Neural progenitor cell (in vitro differentiated cells): ENCODE data around the gene ERMARD. TPM values are rescaled to one million over a fixed set of nuclear protein-coding genes. Genes with fewer than 3 reads are reported as not detected.

Experiments
- DNase-seq: peaks from one replicate; pipeline ENCODE4 v3.0.0-alpha.2; 2016; ENCODE audit warnings: low spot score
- H2AFZ ChIP-seq: fragments of 200-600 bp; sonication (generic); replicated peaks from 2 replicates; pipeline ENCODE4 v1.6.1; 2016; ENCODE audit warnings: antibody characterized with exemption
- H3F3A ChIP-seq: fragments of 200-600 bp; sonication (generic); 2 replicates; pipeline ENCODE4 v1.6.1; 2016; ENCODE audit warnings: antibody characterized with exemption, low read depth
- H3K27ac ChIP-seq: fragments of 200-600 bp; sonication (generic); 2 replicates; pipeline ENCODE4 v1.5.1; 2016; ENCODE audit warnings: mild to moderate bottlenecking
- H3K27me3 ChIP-seq: fragments of 200-600 bp; sonication (generic); 2 replicates; pipeline ENCODE4 v1.6.1; 2016; ENCODE audit warnings: mild to moderate bottlenecking, moderate library complexity
- H3K36me3 ChIP-seq: fragments of 200-600 bp; sonication (generic); 2 replicates; pipeline ENCODE4 v1.5.1; 2016
- H3K4me1 ChIP-seq: fragments of 200-600 bp; sonication (generic); 2 replicates; pipeline ENCODE4 v1.6.1; 2016; ENCODE audit warnings: mixed run types
- H3K4me2 ChIP-seq: fragments of 200-600 bp; sonication (generic); 2 replicates; pipeline ENCODE4 v1.6.1; 2016
- H3K4me3 ChIP-seq: fragments of 200-600 bp; sonication (generic); 2 replicates; pipeline ENCODE4 v1.5.1; 2016
- H3K79me2 ChIP-seq: fragments of 200-600 bp; sonication (generic); 2 replicates; pipeline ENCODE4 v1.6.1; 2016; ENCODE audit warnings: low read depth
- H3K9ac ChIP-seq: fragments of 200-600 bp; sonication (generic); 2 replicates; pipeline ENCODE4 v1.6.1; 2016
- H3K9me3 ChIP-seq: fragments of 200-600 bp; sonication (generic); 2 replicates; pipeline ENCODE4 v1.5.1; 2016; ENCODE audit warnings: low read depth
- H4K20me1 ChIP-seq: fragments of 200-600 bp; sonication (generic); 2 replicates; pipeline ENCODE4 v1.6.1; 2016; ENCODE audit warnings: low read depth
- H3K27ac Mint-ChIP-seq: 3 replicates; pipeline ENCODE4 v1.8.0; 2021; ENCODE audit warnings: mixed read lengths
- H3K27me3 Mint-ChIP-seq: 2 replicates; pipeline ENCODE4 v1.8.0; 2022; ENCODE audit warnings: low read depth, mild to moderate bottlenecking, inconsistent platforms, moderate library complexity, mixed read lengths; ENCODE audit not compliant: insufficient read depth
- H3K36me3 Mint-ChIP-seq: 3 replicates; pipeline ENCODE4 v1.8.0; 2021; ENCODE audit warnings: mixed read lengths
- H3K4me1 Mint-ChIP-seq: 3 replicates; pipeline ENCODE4 v1.8.0; 2021; ENCODE audit warnings: mixed read lengths
- H3K4me3 Mint-ChIP-seq: 3 replicates; pipeline ENCODE4 v1.8.0; 2021; ENCODE audit warnings: mild to moderate bottlenecking, moderate library complexity, mixed read lengths
- H3K9me3 Mint-ChIP-seq: 3 replicates; pipeline ENCODE4 v1.8.0; 2020; ENCODE audit warnings: mixed read lengths
- EZH2 ChIP-seq: fragments of 200-600 bp; sonication (generic); IDR thresholded peaks from 2 replicates; pipeline ENCODE4 v1.6.1; 2017; ENCODE audit warnings: antibody characterized with exemption, mild to moderate bottlenecking, moderate library complexity
- EZH2phosphoT487 ChIP-seq: fragments of 200-600 bp; sonication (generic); IDR thresholded peaks from 2 replicates; pipeline ENCODE4 v1.6.1; 2017; ENCODE audit warnings: antibody characterized with exemption
- total RNA-seq: library from RNA; depleted of rRNA; stranded (reverse); fragments of >200 nt; gene quantifications from 2 replicates; pipeline ENCODE4 v1.2.3, GENCODE V29; 2015; ENCODE audit warnings: low replicate concordance
- TF ChIP-seq, protein P1 (sequence below): fragments of 200-600 bp; sonication (generic); IDR thresholded peaks from 2 replicates; pipeline ENCODE4 v1.5.1; 2017; ENCODE audit warnings: antibody characterized with exemption, mild to moderate bottlenecking

ERMARD gene
- total RNA-seq, 1 donor from 2014 or later, result 31.4 TPM

DNA sequence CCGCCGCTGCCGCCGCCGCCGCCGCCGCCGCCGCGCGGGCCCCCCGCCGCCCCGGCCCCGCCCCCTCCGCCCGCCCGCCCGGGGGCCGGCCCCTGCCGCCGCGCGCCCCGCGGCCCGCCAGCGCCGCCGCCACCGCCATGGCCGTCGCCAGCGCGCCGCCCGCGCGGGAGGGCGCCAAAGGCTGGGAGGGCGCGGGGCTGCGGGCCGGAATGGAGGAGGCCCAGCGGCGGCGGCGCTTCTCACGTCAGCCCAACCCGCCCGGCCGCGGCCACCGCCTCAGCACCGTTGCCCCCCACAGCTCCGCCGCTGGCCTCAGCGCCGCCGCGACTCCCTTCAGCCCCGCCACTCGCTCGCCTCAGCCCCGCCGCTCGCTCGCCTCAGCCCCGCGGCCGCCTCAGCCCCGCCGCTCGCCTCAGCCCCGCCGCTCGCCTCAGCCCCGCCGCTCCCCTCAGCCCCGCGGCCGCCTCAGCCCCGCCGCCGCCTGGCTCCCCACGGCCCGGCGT lies 27.4 kb upstream of the ERMARD start:
- Histone ChIP-seq H3K27me3 (no peaks in the 10 kb centered on the region), H2AFZ (no peak overlapping the region), H3K27ac (peak overlapping the region; percentile 98), H3K79me2 (peaks cover 61% of the 10 kb centered on the region), H3K9me3 (no peaks in the 10 kb centered on the region), H4K20me1 (peaks cover 47% of the 10 kb centered on the region), H3K4me1 (peaks cover 31% of the 10 kb centered on the region), H3K36me3 (no peaks in the 10 kb centered on the region), H3F3A (peaks cover 31% of the 10 kb centered on the region), H3K4me3 (peak overlapping the region; percentile 42), H3K9ac (no peak overlapping the region), H3K4me2 (no peak overlapping the region)
- Mint-ChIP-seq H3K4me1 (peaks cover 34% of the 10 kb centered on the region), H3K9me3 (peaks cover 2% of the 10 kb centered on the region), H3K27me3 (peaks cover 11% of the 10 kb centered on the region), H3K4me3 (peak overlapping the region; percentile 78), H3K27ac (no peak overlapping the region), H3K36me3 (no peaks in the 10 kb centered on the region)
- TF ChIP-seq EZH2, result no peak
- TF ChIP-seq EZH2phosphoT487, result no peak
- TF ChIP-seq, protein P1, sequence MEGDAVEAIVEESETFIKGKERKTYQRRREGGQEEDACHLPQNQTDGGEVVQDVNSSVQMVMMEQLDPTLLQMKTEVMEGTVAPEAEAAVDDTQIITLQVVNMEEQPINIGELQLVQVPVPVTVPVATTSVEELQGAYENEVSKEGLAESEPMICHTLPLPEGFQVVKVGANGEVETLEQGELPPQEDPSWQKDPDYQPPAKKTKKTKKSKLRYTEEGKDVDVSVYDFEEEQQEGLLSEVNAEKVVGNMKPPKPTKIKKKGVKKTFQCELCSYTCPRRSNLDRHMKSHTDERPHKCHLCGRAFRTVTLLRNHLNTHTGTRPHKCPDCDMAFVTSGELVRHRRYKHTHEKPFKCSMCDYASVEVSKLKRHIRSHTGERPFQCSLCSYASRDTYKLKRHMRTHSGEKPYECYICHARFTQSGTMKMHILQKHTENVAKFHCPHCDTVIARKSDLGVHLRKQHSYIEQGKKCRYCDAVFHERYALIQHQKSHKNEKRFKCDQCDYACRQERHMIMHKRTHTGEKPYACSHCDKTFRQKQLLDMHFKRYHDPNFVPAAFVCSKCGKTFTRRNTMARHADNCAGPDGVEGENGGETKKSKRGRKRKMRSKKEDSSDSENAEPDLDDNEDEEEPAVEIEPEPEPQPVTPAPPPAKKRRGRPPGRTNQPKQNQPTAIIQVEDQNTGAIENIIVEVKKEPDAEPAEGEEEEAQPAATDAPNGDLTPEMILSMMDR, result no peak
- peak; percentile 89 for DNase-seq

DNA sequence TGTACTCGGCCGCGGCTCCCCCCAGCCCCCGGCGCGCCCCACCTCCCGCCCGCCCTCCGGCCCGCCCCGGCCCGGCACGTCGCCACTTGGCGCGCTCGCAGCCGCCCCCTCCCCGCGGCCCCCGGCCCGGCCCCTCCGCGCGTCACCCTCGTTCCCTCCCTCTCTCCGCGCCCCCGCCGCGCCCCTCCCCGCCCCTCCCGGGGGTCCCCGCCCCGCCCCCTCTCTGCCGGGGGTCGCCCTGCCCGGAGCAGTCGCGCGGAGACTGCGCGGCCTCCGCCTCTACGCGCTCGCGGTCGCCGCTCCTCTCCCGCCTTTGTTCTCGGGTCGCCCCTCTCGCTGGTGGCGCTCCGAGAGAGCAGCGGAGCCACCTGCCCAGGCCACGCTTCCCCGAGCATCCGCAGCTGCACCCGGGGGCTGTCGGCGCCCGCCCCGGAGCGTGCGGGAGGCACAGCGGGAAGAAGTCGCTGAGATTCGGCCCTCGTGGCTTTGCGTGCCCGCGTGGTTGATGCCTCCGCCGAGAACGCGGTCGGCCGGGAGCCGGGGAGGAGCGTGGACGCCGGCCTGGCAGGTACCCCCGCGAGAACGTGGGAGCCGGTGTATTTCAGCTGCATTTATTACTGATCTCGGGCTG lies 26.8 kb upstream of the ERMARD start, which contains the start of gene PHF10:
Gene PHF10, minus strand, starts transcription at position 7 of the 631 bp plus-strand sequence. CDS start 569 bp downstream, outside the sequence.
- DNase-seq, result peak; percentile 91
- TF ChIP-seq, protein P1, result no peak
- TF ChIP-seq EZH2, result peak; percentile 27
- peak within 1 kb of the TSS; percentile 98 for H3K27ac ChIP-seq
- peak within 1 kb of the TSS; percentile 98 for H3K4me2 ChIP-seq
- H3K4me1 ChIP-seq, result peaks cover 31% of the 10 kb centered on the region
- peaks cover 44% of the 10 kb centered on the region for H4K20me1 ChIP-seq
- peak within 1 kb of the TSS; percentile 93 for H3K4me3 ChIP-seq
- Mint-ChIP-seq H3K27ac (peak within 1 kb of the TSS; percentile 98), H3K36me3 (no peaks in the 10 kb centered on the region), H3K4me1 (peaks cover 34% of the 10 kb centered on the region), H3K4me3 (peak within 1 kb of the TSS; percentile 91), H3K9me3 (peaks cover 2% of the 10 kb centered on the region), H3K27me3 (peaks cover 11% of the 10 kb centered on the region)
- no peaks in the 10 kb centered on the region for H3K9me3 ChIP-seq
- H2AFZ ChIP-seq, result peak within 1 kb of the TSS; percentile 80
- H3K79me2 ChIP-seq, result peaks cover 56% of the 10 kb centered on the region
- H3K27me3 ChIP-seq, result no peaks in the 10 kb centered on the region
- H3F3A ChIP-seq, result peaks cover 31% of the 10 kb centered on the region
- H3K9ac ChIP-seq, result peak within 1 kb of the TSS; percentile 67
- no peaks in the 10 kb centered on the region for H3K36me3 ChIP-seq

DNA sequence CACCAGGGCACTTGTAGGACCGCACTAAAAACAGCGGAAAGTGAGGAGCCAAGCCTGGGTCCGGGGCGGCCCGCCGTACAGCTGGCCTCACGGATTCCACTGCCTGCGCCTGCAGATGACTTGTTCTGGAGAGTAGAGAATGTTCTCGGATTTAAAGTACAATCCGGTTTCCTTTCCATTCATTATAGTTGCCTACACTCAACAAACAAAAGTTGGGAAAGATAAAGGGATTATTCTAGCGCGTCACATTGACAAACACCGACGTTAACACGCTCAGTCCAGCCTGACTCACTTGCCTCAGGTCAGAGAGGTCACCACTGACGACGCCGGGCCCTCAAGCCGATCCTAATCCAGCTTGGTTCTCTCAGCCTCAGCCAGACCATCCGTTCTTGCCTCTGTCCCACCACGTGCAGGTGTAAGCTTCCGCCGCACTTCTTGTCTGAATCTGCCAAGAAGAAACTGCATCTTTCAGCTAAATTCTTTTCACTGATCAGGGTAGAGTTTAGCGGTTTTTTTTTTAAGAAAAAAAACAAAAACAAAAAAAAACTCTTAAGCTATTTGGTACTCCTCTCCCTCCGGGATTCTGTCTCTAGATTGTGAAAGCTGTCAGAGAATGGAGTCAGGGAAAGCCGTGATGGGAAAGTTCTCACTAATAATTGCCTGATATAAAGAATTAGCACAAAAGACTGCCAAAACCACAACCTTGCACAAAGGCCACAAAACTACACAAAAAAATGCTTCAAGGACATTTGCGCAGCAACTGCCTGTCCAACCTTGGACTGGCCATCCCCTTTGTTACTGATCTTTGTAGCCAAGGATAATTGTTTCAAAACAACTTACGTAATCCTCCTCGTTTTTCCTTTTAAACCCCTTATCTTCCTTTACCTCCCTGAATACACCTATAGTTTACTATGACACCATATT lies 26.0 kb upstream of the ERMARD start:
- Histone ChIP-seq H4K20me1 (peaks cover 39% of the 10 kb centered on the region), H3K27me3 (no peaks in the 10 kb centered on the region), H3K9me3 (no peaks in the 10 kb centered on the region), H3K27ac (peak overlapping the region; percentile 98), H3K4me2 (peak overlapping the region; percentile 85), H3K79me2 (peaks cover 48% of the 10 kb centered on the region), H3F3A (peaks cover 31% of the 10 kb centered on the region), H2AFZ (peak overlapping the region; percentile 80), H3K9ac (peak overlapping the region; percentile 67), H3K36me3 (no peaks in the 10 kb centered on the region), H3K4me1 (peaks cover 31% of the 10 kb centered on the region), H3K4me3 (peak overlapping the region; percentile 67)
- peak overlapping the region; percentile 91 for H3K4me3 Mint-ChIP-seq
- peaks cover 2% of the 10 kb centered on the region for H3K9me3 Mint-ChIP-seq
- H3K27me3 Mint-ChIP-seq, result peaks cover 11% of the 10 kb centered on the region
- peak overlapping the region; percentile 98 for H3K27ac Mint-ChIP-seq
- H3K36me3 Mint-ChIP-seq, result no peaks in the 10 kb centered on the region
- H3K4me1 Mint-ChIP-seq, result peaks cover 34% of the 10 kb centered on the region
- DNase-seq, result peak; percentile 92
- TF ChIP-seq EZH2, result no peak
- peak; percentile 62 for TF ChIP-seq EZH2phosphoT487
